ENCODE measurements around the gene CFAP47.
"Not testable (repeated sequence)": the region's sequence is repeated elsewhere in the genome, so short reads cannot be mapped to it uniquely, and the experiment has no call there.

DNA sequence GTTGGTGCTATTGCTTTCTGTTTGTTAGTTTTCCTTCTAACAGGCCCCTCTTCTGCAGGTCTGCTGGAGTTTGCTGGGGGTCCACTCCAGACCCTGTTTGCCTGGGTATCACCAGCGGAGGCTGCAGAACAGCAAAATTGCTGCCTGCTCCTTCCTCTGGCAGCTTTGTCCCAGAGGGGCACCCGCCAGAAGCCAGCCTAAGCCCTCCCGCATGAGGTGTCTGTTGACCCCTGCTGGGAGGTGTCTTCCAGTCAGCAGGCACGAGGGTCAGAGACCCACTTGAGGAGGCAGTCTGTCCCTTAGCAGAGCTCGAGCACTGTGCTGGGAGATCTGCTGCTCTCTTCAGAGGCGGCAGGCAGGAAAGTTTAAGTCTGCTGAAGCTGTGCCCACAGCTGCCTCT lies 67.3 kb downstream of the CFAP47 start:
- not testable (repeated sequence) for TF ChIP-seq ATF2 (IDR thresholded peaks at IDR 0.05; ENCODE audit: low read length); CTCF (IDR thresholded peaks at IDR 0.05; ENCODE audit: control extremely low read depth in 1 of 3, insufficient read depth in 1 of 3, low read depth in 1 of 3, low read length in 3 of 3); CEBPB (IDR thresholded peaks at IDR 0.05; ENCODE audit: low read depth, low read length); POLR2AphosphoS5 (IDR thresholded peaks at IDR 0.05; ENCODE audit: low read depth, low read length); JUN (IDR thresholded peaks at IDR 0.05; ENCODE audit: low read depth, low read length)

Measured in H1 (cell line).